Mesothelial cell of epicardium (in vitro differentiated cells): ENCODE measurements around the gene TSPAN4. TPM values are rescaled to one million over a fixed set of nuclear protein-coding genes. Genes with fewer than 3 reads are reported as not detected.

Source experiments
- DNase-seq, 2 experiments: peaks; one replicate each; pipeline ENCODE4 v3.0.0; 2021; ENCODE audit warnings: low spot score in 2 of 2; ENCODE audit not compliant: unreplicated experiment in 2 of 2
- H3K27ac Mint-ChIP-seq: 2 replicates; pipeline ENCODE4 v1.8.0; 2021; ENCODE audit warnings: mixed read lengths
- H3K27me3 Mint-ChIP-seq: 2 replicates; pipeline ENCODE4 v1.8.0; 2021; ENCODE audit warnings: low read depth, mixed read lengths
- H3K36me3 Mint-ChIP-seq: 2 replicates; pipeline ENCODE4 v1.8.0; 2021; ENCODE audit warnings: mixed read lengths
- H3K4me1 Mint-ChIP-seq: 2 replicates; pipeline ENCODE4 v1.8.0; 2021; ENCODE audit warnings: mixed read lengths
- H3K4me3 Mint-ChIP-seq: 2 replicates; pipeline ENCODE4 v1.8.0; 2021; ENCODE audit warnings: mild to moderate bottlenecking, moderate library complexity, mixed read lengths
- H3K9me3 Mint-ChIP-seq: 2 replicates; pipeline ENCODE4 v1.8.0; 2021; ENCODE audit warnings: mixed read lengths
- total RNA-seq: library from RNA; stranded (reverse); gene quantifications from 3 replicates; pipeline ENCODE4 v1.2.1, GENCODE V29; 2021
- TF ChIP-seq, protein P1 (sequence below): fragments of 200-600 bp; sonication (generic); IDR thresholded peaks from one replicate; pipeline ENCODE4 v1.5.0; 2021; ENCODE audit warnings: antibody characterized with exemption; ENCODE audit not compliant: unreplicated experiment

The TSPAN4 gene
- total RNA-seq, 1 donor from 2014 or later: 94.1 TPM

DNA sequence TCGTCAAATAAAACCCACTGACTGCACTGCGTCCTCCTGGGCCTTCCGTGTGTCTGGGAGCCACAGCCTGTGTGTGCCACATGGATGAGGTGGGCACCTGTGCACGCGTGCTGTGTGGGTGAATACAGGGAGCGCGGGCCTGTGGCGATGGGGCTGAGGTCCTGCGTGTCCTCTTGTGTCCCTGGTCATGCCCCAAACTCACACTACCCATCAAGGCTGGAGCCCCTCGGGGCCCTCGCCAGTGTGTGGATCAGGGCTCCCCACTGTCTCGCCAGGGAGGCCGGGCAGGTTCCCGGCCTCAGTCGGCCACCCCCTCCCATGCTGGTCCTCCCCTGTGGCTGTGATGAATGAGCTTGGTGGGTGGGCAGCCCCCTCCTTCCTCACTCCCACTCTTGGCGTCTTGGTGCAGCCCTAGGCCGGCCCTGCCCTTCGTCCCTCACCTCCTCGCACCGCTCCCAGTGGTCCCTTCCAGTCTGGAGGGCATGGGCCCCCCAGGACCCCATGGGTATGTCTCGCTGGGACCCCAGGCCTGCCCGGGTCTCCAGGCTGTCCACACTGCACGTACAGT is 10.6 kb upstream of the TSPAN4 start:
- no peak for DNase-seq
- Mint-ChIP-seq H3K4me3 (peak overlapping the region; percentile 58), H3K36me3 (no peaks in the 10 kb centered on the region), H3K27me3 (peaks cover 46% of the 10 kb centered on the region), H3K4me1 (peaks cover 43% of the 10 kb centered on the region), H3K27ac (no peak overlapping the region), H3K9me3 (no peaks in the 10 kb centered on the region)
- TF ChIP-seq, protein P1, sequence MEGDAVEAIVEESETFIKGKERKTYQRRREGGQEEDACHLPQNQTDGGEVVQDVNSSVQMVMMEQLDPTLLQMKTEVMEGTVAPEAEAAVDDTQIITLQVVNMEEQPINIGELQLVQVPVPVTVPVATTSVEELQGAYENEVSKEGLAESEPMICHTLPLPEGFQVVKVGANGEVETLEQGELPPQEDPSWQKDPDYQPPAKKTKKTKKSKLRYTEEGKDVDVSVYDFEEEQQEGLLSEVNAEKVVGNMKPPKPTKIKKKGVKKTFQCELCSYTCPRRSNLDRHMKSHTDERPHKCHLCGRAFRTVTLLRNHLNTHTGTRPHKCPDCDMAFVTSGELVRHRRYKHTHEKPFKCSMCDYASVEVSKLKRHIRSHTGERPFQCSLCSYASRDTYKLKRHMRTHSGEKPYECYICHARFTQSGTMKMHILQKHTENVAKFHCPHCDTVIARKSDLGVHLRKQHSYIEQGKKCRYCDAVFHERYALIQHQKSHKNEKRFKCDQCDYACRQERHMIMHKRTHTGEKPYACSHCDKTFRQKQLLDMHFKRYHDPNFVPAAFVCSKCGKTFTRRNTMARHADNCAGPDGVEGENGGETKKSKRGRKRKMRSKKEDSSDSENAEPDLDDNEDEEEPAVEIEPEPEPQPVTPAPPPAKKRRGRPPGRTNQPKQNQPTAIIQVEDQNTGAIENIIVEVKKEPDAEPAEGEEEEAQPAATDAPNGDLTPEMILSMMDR: no peak

DNA sequence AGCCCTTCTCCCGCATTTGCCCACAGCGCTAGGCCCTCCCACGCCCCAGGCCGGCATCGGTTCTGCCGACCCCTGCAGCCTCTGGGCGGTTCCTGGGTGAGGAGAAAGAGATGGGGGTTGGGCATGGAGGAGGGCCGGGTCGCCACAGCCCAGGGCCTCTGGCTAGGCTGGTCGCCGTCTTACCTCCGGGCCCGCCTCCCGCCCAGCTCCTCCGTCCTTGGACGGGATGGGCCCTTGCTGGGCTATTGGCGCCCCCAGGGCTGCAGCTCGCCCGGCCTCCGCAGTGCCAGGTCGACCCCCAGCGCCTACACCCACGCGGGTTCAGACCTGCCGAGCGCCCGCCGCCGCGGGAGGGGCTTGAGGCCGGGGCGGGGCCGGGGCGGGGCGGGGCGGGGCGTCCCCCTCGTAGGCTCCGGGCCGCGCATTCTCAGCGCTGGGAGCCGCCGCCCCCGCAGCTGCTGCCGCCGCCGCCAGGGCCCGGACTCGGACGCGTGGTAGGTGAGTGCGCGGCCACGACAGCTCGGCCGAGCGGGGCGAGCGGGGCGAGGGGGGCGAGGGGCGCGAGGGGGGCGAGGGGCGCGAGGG is 10.0 kb upstream of the TSPAN4 start, which contains the start of gene CD151:
CD151 (plus strand) TSS at position 424 of the 585 bp plus-strand sequence. CDS start 3,118 bp downstream, outside the sequence.
- TF ChIP-seq, protein P1: no peak
- Mint-ChIP-seq H3K36me3 (no peaks in the 10 kb centered on the region), H3K27ac (peak within 1 kb of the TSS; percentile 12), H3K9me3 (no peaks in the 10 kb centered on the region), H3K27me3 (peaks cover 44% of the 10 kb centered on the region), H3K4me1 (peaks cover 41% of the 10 kb centered on the region), H3K4me3 (peak within 1 kb of the TSS; percentile 65)
- no peak for DNase-seq

DNA sequence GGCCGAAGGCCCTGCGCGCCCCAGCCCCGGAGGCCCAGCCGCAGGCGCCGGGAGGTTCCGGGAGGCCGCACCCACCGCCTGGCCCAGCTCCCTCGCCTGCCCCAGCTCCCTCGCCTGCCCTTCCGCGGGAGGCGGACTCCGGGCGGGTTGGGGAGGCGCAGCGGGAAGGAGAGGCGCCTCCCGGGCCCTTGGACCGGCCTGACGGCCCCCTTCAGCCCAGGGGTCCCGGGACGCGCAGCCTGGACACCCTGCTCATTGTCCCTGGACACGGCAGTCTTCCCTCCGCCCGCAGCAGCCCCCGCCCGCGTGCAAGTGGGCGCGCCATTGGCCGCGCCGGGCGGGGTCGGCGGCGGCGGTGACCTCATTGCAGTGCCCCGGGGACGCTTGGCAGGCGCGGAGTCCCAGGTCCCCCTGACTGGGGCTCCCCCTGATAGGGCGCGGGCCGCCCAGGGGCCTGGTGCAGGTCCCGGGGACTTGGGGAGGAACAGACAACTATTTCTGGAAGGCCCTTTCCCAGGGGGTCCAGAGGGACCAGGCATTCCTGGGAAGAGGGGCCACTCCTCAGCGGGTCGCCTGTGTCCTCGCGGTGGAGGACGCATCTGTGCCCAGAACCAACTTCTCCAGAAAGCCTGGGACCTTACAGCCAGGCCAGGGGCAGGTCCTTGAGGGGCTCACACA is 9.4 kb upstream of the TSPAN4 start:
- Mint-ChIP-seq H3K4me3 (peak overlapping the region; percentile 65), H3K4me1 (peaks cover 34% of the 10 kb centered on the region), H3K36me3 (no peaks in the 10 kb centered on the region), H3K27ac (no peak overlapping the region), H3K9me3 (no peaks in the 10 kb centered on the region), H3K27me3 (peaks cover 37% of the 10 kb centered on the region)
- no peak for DNase-seq
- TF ChIP-seq, protein P1: no peak

DNA sequence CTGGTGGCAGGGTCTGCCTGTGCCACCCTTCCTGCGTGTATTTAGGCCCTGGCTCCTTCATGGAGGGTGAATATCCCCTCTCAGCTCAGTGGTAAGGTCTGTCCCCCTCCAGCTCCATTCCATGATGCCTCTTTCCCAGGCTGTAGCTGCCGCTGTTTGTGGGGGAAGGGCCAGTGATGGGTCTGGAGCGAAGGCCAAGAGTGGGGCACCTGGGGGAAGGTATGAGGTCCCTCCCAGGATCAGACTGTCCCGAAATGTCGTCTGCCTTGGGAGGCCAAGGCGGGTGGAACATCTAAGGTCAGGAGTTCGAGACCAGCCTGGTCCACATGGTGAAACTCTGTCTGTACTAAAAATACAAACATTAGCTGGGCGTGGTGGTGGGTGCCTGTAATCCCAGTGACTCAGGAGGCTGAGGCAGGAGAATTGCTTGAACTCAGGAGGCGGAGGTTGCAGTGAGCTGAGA is 8.8 kb upstream of the TSPAN4 start:
- H3K9me3 Mint-ChIP-seq: no peaks in the 10 kb centered on the region
- H3K36me3 Mint-ChIP-seq: no peaks in the 10 kb centered on the region
- peaks cover 29% of the 10 kb centered on the region for H3K4me1 Mint-ChIP-seq
- peak overlapping the region; percentile 65 for H3K4me3 Mint-ChIP-seq
- DNase-seq: no peak
- H3K27me3 Mint-ChIP-seq: peaks cover 31% of the 10 kb centered on the region
- TF ChIP-seq, protein P1: no peak
- peak overlapping the region; percentile 21 for H3K27ac Mint-ChIP-seq

DNA sequence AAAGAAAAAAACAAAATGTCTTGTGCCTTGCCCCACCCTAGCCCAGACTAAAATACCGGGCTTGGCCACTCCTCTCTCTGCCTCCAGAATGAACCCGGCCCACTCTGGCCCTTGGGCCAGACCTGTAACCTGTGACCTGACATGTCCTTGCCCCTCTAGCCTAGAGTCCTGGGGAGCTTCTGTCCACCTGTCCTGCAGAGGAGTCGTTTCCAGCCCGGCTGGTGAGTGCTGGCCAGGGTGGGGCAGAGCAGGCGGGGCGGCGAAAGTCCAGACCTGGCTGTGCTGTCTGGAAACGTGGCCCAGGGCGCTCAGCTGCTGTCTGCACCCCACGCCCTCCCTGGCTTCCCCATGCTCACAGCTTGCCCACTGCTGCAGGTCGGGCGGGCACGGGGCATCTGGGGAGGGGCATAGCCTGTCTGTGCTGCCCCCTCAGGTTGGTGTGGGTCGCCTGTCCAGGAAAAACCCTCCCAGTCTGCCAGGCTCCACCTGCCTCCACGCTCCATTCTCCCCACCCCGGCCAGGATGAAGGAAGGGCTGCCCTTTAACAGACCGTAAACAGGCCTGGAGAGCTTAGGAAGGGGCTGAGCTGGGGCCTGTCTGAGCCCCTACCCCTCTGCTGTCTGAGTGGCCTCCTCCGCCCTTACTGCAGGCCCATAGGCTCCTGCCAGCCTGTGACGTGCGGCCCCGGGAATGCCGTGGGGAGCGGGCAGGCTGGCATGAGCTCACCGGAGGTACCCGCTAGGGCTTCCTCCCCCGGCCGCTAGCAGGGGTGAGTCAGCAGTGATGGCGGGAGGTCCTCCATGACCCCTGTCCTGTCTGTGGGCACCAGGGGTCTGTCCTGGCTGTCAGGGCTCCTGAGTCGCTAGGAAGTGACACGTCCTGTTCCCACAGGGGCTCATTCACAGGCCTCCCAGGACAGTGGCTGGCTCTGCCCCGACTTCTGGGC is 8.0 kb upstream of the TSPAN4 start:
- TF ChIP-seq, protein P1: no peak
- peaks cover 23% of the 10 kb centered on the region for H3K27me3 Mint-ChIP-seq
- peak overlapping the region; percentile 21 for H3K27ac Mint-ChIP-seq
- no peaks in the 10 kb centered on the region for H3K36me3 Mint-ChIP-seq
- peak overlapping the region; percentile 65 for H3K4me3 Mint-ChIP-seq
- H3K4me1 Mint-ChIP-seq: peaks cover 25% of the 10 kb centered on the region
- no peaks in the 10 kb centered on the region for H3K9me3 Mint-ChIP-seq
- DNase-seq: no peak
